ENCODE results near the gene IDH3A.

Gene IDH3A

GRCh38 chr15:78127882-78128281 lies 21.3 kb upstream of the IDH3A start:
- ATAC-seq, result no peak
- no peak for TF ChIP-seq POU6F1 (CRISPR knock-in tag; IDR thresholded peaks at IDR 0.05; ENCODE audit: borderline replicate concordance, low read depth)
- no peak for TF ChIP-seq PPARA (CRISPR knock-in tag; IDR thresholded peaks at IDR 0.05; ENCODE audit: borderline replicate concordance)
- TF ChIP-seq ZFP3 (CRISPR knock-in tag; IDR thresholded peaks at IDR 0.05), result no peak
- no peak for TF ChIP-seq BACH2 (CRISPR knock-in tag; IDR thresholded peaks at IDR 0.05; ENCODE audit: borderline replicate concordance)
- TF ChIP-seq ZNF565 (CRISPR knock-in tag; conservative IDR thresholded peaks at IDR 0.05; ENCODE audit: low read depth), result no peak
- TF ChIP-seq ISL1 (CRISPR knock-in tag; IDR thresholded peaks at IDR 0.05), result no peak
- no peak for TF ChIP-seq ESRRG (CRISPR knock-in tag; IDR thresholded peaks at IDR 0.05)
- no peak for TF ChIP-seq ZFP30 (CRISPR knock-in tag; IDR thresholded peaks at IDR 0.05)
- TF ChIP-seq GLIS3 (CRISPR knock-in tag; IDR thresholded peaks at IDR 0.05), result no peak
- TF ChIP-seq RARB (CRISPR knock-in tag; IDR thresholded peaks at IDR 0.05), result no peak
- no peak for TF ChIP-seq OSR1 (CRISPR knock-in tag; IDR thresholded peaks at IDR 0.05)
- no peak for TF ChIP-seq CSRNP3 (CRISPR knock-in tag; IDR thresholded peaks at IDR 0.05)
- no peak for TF ChIP-seq TCF4 (CRISPR knock-in tag; IDR thresholded peaks at IDR 0.05; ENCODE audit: borderline replicate concordance)
- no peak for TF ChIP-seq SNAI2 (CRISPR knock-in tag; IDR thresholded peaks at IDR 0.05)

DNA sequence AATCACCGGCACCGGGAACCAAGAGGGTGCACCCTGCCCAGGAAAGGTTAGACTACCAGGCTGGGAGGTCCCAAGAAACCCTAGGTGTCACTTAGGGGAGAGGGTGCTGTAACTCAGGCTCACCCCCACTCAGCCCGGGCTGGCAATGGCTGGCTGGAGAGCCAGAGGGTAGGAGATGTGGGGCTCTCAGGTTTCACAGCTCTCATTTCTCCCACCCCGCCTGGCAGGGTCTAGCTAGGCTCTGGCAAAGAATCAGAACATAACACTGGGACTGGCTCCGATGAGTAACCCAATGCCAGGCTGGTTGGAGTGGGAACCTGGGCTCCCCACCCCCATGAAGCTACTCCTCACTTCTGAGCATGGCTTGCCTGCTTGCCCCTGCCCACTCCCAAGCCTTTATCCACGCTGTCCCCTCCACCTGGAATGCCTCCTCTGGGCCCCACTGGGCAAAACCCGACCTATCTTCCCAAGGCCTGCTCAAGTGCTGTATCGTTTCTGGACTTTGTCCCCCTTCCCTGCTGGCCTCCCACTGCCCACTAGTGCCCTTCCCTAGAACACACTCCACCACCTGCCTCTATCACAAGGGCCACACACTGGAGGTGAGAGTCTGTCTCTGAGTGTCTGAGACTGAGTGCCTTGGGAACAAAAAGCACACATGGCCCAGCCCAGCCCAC lies 19.9 kb upstream of the IDH3A start:
- peak; percentile 35 for ATAC-seq
- no peak for TF ChIP-seq ESRRG (CRISPR knock-in tag; IDR thresholded peaks at IDR 0.05)
- no peak for TF ChIP-seq GLIS3 (CRISPR knock-in tag; IDR thresholded peaks at IDR 0.05)
- TF ChIP-seq ZC3H10 (CRISPR knock-in tag; IDR thresholded peaks at IDR 0.05), result no peak
- TF ChIP-seq ISL1 (CRISPR knock-in tag; IDR thresholded peaks at IDR 0.05), result no peak
- no peak for TF ChIP-seq PATZ1 (CRISPR knock-in tag; IDR thresholded peaks at IDR 0.05; ENCODE audit: borderline replicate concordance)
- no peak for TF ChIP-seq CSRNP3 (CRISPR knock-in tag; IDR thresholded peaks at IDR 0.05)
- TF ChIP-seq, protein P1, sequence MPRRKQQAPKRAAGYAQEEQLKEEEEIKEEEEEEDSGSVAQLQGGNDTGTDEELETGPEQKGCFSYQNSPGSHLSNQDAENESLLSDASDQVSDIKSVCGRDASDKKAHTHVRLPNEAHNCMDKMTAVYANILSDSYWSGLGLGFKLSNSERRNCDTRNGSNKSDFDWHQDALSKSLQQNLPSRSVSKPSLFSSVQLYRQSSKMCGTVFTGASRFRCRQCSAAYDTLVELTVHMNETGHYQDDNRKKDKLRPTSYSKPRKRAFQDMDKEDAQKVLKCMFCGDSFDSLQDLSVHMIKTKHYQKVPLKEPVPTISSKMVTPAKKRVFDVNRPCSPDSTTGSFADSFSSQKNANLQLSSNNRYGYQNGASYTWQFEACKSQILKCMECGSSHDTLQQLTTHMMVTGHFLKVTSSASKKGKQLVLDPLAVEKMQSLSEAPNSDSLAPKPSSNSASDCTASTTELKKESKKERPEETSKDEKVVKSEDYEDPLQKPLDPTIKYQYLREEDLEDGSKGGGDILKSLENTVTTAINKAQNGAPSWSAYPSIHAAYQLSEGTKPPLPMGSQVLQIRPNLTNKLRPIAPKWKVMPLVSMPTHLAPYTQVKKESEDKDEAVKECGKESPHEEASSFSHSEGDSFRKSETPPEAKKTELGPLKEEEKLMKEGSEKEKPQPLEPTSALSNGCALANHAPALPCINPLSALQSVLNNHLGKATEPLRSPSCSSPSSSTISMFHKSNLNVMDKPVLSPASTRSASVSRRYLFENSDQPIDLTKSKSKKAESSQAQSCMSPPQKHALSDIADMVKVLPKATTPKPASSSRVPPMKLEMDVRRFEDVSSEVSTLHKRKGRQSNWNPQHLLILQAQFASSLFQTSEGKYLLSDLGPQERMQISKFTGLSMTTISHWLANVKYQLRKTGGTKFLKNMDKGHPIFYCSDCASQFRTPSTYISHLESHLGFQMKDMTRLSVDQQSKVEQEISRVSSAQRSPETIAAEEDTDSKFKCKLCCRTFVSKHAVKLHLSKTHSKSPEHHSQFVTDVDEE (CRISPR knock-in tag; IDR thresholded peaks at IDR 0.05), result no peak

- no peak for ATAC-seq
- TF ChIP-seq BACH2 (CRISPR knock-in tag; IDR thresholded peaks at IDR 0.05; ENCODE audit: borderline replicate concordance), result no peak
Observed at GRCh38 chr15:78129751-78130287, 19.3 kb upstream of the IDH3A start.

Data from SK-N-SH treated with all-trans-retinoic acid at 6 μM for 48 hours (cell line).